HG03457 (cell line): ENCODE results near the gene CDKL4.
"Not testable (repeated sequence)": the region's sequence is repeated elsewhere in the genome, so short reads cannot be mapped to it uniquely, and the experiment has no call there.

Experiments
- ATAC-seq: cut with Tn5 transposase; IDR thresholded peaks from one replicate; pipeline ENCODE4 v1.9.1; 2021; ENCODE audit warnings: moderate number of reproducible peaks; ENCODE audit not compliant: unreplicated experiment

The CDKL4 gene

DNA sequence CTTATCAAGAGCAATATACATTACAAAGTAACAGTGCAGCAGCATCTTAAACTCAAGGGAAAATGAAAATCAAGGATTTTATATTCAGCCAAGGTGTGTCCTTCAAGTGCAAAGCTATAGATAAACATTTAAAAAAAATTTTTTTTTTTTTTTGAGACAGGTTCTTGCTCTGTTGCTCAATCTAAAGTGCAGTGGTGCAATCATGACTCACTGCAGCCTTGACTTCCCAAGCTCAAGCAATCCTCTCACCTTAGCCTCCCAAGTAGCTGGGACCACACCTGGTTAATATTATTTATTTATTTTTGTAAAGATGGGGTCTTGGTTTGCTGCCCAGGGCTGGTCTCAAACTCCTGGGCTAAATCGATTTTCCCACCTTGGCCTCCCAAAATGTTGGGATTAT lies 9.0 kb downstream of the CDKL4 start:
- ATAC-seq = no peak

DNA sequence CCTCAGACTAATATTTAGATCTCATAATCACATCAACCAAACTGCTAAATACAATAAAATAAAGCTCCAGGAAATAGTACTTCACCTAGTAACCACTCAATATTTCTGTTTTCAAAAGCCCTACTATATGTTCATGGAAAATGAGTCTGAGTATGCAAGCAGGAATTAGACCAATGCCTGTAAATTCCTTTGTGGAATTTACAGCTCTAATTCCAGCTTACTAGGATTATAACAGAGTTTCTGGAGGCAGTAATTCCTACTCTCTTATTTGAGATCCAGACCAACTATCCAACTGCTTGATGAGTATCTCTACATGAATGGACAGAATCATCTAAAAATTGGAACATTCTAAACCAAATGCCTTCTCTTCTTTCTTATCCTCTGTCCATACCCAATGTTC lies 11.6 kb downstream of the CDKL4 start:
- ATAC-seq = no peak

DNA sequence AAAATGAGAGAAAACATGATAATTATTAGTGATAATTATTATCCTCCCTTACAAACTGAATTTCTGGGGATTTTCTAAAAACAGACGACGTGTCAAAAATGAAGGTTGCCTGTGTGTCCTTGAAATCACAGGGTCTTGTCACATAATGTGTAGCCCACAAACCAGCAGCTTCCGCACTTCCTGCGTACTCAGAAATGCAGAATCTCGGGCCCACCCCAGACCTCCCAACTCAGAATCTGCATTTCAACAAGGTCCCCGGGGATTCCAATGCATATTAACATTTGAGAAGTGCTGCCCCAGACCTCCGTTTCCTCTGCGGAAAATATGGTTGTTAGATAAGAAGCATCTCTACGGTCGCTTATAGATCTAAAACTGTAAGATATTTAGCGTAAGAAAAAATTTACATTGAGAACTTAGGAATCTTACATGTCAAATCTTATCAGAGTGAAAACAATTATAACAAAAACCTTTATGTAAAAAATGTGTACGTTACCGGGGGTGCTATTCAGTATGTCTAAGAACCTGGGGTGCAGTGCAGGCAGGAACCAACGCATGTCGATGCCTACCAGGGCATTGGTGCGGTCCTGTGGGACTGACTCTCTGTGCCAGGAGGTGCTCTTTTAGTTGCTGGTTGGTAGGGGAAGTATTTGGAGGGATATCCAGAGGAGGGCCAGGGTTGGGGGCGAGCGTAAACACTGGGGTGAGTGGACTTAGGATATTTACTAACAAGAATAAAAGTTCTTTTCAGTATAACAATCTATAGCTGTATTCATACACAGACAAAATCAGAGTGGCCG lies 15.2 kb downstream of the CDKL4 start:
- ATAC-seq = no peak

DNA sequence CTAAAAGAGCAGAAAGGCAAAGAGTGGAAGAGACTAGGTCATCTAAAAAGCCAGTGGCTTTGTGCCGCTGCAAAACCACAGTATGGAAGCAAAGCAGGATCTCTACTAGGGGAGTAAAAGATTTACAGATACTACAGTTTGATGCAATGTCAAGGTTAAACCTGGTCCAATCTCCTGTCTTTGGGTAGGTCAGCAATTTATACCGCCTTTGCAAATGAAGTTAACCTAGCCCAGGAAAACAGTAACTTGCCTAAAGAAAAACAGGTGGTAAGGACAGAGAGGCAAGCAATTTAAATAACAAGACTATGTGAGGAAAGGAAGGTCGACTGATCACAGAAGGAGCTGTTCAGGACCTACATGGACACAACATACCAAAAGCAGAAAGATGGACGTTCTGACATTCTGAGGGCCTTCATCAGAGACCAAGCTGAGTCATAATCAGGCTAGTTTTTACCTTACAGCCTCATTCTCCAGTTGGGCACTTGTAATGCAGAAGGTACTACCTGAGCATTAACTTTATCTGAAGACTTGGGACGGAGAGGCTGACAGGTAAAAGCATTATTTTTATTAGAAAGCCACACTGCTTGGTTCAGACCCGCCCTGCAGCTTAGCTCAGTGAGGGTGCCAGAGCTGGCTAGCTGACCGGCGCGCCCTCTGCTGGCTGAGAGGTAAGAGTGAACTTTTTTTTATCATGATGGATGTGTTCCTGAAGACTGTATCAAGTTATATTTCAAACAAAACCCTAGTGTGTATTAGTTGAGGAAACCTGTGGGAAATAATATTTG lies 15.9 kb downstream of the CDKL4 start:
- ATAC-seq = no peak

DNA sequence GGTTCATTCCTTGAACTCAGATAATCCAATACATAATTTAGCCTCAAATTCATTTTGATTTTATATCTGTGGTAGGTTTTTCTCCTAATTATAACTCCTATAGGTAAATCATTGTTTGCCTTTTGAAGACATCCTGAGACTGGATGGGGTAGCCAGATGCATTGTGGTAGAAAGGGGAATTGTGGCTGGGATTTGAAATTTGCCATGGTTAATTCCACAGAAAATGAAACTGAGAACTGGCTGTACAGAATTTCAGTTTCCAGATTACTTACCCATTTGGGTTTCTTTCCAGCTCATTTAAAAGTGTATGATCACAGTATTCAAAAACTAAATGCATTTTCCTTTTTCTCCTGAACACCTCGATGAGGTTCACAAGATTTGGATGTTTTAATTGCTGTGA lies 18.2 kb downstream of the CDKL4 start:
- ATAC-seq = no peak

DNA sequence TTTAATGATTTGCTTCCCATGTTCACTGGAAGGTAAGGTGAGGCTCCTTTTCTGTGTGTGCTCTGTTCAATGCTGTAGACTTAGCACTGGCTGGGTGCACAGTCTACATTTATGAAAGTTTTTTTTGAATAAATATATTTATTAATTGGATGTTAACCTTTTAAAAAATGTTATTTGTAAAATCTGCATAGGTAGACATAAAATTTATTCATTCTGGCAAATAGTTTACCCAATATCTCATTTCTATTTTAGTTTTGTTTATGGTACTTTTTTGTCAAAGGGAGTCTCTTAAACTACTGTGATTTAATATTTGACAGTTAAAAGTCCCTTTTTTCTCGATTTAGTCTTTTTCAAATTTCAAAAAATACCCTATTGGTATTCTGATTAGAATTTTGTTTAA lies 19.9 kb downstream of the CDKL4 start:
- no peak for ATAC-seq

DNA sequence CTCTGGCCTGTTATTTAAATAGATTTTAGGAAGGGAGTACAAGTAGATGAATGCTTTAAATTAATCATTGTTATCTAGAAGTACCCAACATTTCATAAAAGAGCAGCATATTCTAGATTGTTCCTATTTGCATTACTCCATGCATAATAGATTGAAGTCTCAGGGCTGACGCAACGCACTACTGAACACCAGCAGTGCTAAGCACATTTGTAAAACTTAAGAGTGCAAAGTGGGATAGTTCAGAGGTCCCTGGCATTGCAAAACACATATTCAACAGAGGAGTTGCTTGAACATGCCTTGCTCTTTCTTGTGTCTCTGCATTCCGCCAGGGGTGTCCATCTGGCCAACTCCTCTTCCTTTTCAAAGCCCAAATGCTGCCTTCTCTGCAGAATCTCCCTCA lies 22.3 kb downstream of the CDKL4 start:
- no peak for ATAC-seq

DNA sequence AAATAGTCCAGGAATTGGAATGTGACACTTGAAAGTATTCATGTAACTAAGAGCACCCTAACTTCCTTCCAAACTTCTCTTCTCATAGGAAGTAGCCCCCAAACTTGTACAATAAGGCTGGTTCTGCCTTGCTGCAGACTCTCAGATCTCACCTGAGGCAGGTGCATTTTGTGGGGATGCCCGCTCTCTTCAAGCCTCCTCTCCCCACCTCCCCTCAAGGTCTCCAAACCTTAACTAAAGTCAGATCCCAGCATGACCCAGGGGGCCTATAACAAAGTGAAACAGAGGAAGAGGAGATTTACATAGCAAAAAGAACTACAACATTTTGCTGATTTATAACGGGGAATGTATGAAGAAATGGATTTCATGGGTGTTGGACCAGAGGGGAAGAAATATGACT lies 23.6 kb downstream of the CDKL4 start:
- ATAC-seq = no peak

DNA sequence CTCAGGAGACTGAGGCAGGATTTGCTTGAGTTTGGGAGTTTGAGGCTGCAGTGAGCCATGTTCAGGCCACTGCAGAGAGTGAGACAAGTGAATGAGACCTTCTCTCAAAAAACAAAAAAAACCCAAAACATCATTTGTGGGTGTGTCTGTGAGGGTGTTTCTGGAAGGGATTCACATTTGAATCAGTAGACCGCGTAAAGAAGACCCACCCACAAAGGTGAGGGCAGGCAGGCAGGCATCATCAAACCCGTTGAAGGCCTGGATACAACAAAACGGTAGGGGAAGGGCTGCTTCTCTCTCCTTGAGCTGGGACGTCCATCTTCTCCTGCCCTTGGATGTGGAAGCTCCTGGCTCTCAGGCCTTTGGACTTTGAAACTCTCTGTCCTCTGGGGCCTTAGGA lies 25.4 kb downstream of the CDKL4 start:
- ATAC-seq = no peak

DNA sequence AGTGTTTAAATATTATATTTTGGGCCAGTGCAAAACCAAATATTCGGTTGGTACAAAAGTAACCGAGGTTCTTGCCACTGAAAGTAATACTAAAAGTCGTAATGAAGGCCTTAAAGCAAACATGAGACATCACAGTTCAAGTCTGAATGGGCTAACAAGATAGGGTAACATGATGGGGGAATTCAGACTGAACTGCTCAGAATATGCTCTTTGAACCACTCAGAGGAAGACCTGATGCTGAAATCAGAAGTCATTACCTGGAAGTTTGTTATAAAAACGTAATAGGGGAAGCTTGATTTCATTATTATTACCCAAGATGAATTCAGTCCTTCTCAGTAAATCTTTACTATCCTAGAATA lies 26.6 kb downstream of the CDKL4 start:
- ATAC-seq = no peak

DNA sequence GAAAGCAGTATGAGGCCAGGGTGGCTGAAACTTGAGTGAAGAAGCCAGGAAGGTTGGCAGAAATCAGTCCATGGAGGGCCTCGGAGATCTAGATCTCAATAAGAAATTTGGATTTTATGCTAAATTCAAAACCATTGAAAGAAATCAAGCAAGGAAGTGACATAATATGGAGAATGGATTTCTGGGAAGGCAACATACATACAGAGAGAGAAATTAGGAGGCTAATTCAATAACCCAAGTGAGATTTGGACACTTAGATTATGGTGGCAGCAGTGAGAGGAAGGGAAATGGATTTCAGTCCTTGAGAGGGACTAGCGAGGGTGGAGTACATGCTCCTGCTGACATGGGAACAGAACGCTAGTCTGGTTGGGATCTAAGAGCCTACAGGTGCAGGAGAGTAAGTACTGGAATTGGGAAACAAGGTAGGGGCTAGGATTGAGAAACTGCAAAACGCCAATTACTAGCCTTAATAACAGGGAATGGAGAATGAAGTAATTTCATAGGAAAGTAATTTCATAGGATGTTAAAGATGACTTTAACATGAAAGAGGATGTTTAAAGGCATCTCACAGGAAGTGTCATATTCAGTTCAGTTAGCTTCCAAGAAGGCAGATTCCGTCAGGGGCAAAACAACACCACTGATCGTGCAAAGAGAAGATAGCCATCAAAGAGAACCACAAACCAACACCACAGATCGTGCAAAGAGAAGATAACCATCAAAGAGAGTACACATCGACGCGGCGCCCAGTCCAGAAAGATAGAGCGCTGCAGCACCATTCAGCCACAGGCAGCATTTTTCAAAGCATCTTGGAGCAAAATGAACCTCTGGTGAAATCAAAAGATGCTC lies 27.2 kb downstream of the CDKL4 start:
- ATAC-seq = no peak

DNA sequence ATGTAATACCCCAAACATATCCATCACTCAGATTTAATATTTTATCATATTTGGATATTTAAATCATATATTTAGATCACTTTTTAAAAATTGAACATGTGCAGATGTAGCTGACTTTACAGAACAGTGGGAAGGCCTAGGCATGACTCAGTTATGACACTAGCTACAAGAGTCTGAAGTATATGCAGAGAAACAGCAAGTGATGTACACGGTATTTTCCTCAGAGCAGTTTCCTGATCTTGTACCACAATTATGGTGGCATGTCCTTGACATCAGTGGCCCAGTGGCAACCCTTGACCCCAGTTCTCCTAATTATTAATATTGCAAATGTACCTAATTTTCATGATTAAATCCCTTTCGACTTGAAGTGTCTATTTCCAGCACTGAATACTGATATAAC lies 28.2 kb downstream of the CDKL4 start:
- no peak for ATAC-seq

DNA sequence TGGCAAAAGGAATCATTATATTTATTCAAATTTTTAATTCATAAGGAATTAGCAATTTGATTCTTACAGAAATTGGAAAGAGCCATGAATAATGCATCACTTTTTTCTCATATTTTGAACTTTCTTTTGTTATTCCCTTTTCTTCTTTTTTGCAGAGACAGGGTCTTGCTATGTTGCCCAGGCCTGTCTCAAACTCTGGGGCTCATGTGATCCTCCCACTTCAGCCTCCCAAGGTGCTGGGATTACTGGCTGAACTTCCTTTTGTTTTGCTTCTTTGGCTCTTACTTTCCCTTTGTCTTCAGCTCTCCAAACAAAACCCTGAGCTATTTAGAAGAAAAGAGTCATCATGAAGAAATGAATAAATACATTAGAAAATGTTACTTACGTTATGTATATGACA lies 30.8 kb downstream of the CDKL4 start:
- ATAC-seq = no peak

DNA sequence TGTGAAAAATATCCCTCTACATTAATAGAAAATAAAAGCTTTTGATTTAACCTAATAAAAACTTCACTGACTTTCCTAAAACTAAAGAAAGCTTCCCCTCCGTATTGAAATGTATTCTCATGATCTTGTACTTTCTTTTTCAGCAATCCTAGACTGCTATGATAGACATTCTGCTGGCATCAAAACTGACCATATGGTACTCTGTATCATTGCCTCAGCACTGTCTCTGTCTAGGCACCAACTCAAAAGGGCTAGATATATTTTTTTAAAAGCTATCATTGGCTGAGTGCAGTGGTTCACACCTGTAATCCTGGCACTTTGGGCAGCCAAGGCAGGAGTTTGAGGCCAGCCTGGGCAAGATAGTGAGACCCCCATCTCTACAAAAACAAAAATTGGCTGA lies 32.9 kb downstream of the CDKL4 start:
- ATAC-seq = no peak

DNA sequence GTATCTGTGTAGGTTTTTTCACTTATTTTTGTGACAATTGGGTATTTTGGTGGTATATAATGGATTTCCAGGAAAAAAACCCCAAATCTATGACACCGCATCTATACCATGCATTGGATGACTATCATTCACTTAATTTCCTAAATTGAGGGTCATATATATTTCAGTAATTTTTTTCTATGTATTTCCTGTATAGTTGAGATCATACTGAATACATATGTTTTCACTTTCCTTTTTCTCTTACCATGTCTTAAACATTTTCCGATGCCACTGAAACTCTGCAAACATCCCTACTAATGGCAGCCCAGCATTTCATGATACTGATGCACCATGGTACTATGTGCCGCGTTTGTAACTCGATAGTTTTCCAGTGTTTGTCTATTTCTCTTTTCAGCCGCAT lies 40.4 kb downstream of the CDKL4 start:
- ATAC-seq = no peak

DNA sequence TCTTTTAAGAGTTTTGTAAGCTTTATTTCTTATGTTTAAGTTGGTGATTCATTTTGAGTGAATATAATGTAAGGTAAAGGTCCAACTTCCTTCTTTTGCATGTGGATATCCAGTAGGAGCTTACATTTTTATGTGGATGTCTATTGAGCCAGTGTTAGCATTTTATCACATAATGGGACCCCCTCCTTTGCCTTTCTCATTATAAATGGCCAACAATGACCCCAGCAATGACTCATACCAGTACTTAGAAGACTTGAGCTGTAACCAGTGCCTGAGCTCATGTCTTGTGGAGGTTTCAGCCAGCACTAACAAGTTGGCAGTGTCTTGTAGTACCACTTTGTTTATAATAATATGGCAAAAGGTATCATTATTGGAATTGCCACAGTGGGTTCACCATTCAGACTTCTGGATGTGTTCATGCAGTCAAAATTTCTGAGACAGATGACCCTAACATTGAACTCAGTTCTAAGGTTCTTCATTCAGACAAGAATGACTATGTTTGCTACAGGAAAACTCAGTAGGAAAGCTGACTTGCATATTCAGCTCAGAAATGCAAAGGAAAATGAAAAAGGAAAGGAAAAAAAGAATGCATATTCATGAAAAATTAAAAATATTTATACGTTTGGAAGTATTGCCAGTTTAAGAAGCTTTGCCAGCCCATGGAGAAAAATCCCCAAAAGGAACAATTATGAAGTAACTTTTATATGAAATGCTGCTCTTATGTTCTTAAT lies 41.0 kb downstream of the CDKL4 start:
- ATAC-seq = no peak

DNA sequence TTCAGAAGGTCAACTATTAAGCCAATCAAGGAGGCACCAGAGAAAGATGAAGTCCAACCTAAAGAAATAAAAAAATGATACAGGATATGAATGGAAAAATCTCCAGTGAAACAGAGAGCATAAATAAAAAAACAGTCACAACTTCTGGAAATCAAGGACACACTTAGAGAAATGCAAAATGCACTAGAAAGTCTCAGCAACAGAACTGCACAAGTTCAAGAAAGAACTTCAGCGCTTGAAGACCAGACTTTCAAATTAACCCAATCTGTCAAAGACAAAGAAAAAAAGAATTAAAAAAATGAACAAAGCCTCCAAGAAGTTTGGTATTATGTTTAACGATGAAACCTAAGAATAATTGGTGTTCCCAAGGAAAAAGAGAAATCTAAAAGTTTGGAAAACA lies 46.8 kb downstream of the CDKL4 start:
- ATAC-seq = not testable (repeated sequence)

DNA sequence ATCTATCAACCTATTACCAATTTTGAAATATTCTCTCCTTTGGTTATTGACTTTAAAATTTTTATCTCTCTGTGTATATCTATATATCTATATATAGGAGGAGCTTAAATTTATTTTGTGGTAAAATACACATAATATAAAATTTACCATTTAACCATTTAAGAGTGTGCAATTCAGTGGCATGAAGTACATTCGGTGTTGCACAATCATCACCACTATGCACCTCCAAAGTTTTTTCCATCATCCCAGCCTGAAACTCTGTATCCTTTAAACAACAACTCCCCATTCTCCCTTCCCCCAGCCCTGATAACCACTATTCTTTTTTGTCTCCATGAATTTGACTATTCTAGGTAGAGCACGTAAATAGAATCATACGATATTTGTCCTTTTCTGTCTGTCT lies 49.1 kb downstream of the CDKL4 start:
- no peak for ATAC-seq

DNA sequence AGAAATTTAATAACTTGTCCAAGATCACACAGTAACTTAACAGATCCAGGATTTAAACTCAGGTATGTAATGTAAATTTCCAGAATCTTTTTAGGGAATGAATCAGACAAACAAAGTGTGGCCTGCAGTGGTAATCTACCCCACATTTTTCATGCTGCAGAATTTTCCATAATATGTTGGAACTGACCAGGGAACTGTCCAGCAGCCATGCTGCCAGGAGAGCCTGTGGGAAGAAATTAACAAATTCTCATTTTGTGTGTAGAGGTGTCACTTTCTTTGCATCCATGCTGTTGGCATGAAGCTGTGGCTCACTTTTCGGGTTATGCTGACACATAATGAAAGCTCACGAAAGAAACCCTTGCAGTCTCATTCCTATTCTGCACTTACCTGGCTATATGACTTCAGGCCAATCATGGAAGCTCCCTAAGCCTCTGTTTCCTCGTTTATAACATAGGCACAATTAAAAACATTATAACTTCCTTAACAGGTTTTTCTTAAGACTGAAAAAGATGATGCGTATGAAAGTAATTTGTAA lies 54.7 kb downstream of the CDKL4 start:
- no peak for ATAC-seq

DNA sequence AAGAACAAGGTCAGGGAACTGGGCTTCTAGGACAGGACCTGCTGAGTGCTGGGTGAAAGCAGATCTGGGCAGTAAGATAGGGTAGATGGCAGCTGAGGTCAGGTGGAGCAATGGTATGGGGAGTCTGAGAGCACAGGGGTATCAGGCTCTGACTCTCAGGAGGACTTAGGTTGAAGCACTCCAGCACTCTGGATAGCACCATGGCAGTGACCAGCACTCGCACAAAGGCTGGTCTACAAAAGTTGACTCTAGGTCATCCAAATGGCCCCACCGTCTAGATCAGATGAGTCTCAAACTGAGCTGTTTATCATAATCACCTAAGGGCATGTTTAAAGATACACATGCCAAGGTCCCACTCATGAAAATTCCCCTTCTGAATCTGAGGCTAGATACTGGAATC lies 60.1 kb downstream of the CDKL4 start:
- ATAC-seq = no peak

DNA sequence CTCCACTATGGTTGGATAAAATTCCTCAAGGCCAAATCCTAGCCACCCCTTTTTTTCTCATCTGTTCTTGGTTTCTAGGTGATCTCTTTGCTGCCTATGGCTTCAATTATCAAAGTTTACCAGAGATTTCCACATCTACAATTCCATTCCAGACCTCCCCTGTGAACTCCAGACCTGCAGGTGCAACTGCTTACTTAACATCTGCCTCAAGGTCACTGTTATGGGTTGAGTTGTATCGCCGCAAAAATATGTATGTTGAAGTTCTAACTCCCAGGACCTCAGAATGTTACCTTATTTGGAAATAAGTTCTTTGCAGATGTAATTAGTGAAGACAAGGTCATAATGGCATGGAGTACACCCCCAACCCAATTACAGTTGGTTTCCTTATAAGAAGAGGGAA lies 62.5 kb downstream of the CDKL4 start:
- no peak for ATAC-seq
